GM23338 (cell line): Measurements from ENCODE around the gene BNIP1.

ENCODE experiments used
- CREB1 ChIP-seq: fragments of 250-450 bp; sonication (Bioruptor Pico); IDR thresholded peaks from 2 replicates; pipeline ENCODE4 v1.5.0; 2020; ENCODE audit warnings: low read depth, mild to moderate bottlenecking, moderate library complexity
- CTCF ChIP-seq, 2 experiments: fragments of 200-600 bp in 1 of 2; sonication (generic) in 1 of 2; conservative IDR thresholded peaks; 2 replicates each; pipeline versions ENCODE4 v1.5.1 to v1.6.1; 2016 to 2017; ENCODE audit warnings: antibody characterized with exemption in 2 of 2, low read depth in 2 of 2, mild to moderate bottlenecking in 2 of 2, moderate library complexity in 1 of 2
- POLR2AphosphoS5 ChIP-seq: IDR thresholded peaks from 2 replicates; pipeline ENCODE4 v1.6.1; 2016; ENCODE audit warnings: antibody characterized with exemption, low read depth
- REST ChIP-seq: IDR thresholded peaks from one replicate; pipeline ENCODE4 v1.6.1; 2018; ENCODE audit warnings: antibody characterized with exemption; ENCODE audit not compliant: unreplicated experiment

- TF ChIP-seq POLR2AphosphoS5 (no peak), REST (no peak), CTCF (conservative IDR thresholded peaks at IDR 0.05; ENCODE audit: low read depth in 2 of 2) (no peak), CREB1 (CRISPR knock-in tag) (no peak)
Measured at GRCh38 chr5:173158366-173158765, 14.0 kb downstream of the BNIP1 start.
